RCC 7860 (cell line): ENCODE results near the gene SOX12.
A peak's percentile ranks its signal among the peaks of the same experiment; 100 is the strongest.

ENCODE experiments used
- DNase-seq: peaks from one replicate; pipeline ENCODE4 v3.0.0-alpha.2; 2015; ENCODE audit warnings: low spot score
- FAIRE-seq: peaks from 2 replicates; lab custom pipeline; 2012; peaks lifted over from hg19 to GRCh38; lab: Jason Lieb, UNC

SOX12 gene

DNA sequence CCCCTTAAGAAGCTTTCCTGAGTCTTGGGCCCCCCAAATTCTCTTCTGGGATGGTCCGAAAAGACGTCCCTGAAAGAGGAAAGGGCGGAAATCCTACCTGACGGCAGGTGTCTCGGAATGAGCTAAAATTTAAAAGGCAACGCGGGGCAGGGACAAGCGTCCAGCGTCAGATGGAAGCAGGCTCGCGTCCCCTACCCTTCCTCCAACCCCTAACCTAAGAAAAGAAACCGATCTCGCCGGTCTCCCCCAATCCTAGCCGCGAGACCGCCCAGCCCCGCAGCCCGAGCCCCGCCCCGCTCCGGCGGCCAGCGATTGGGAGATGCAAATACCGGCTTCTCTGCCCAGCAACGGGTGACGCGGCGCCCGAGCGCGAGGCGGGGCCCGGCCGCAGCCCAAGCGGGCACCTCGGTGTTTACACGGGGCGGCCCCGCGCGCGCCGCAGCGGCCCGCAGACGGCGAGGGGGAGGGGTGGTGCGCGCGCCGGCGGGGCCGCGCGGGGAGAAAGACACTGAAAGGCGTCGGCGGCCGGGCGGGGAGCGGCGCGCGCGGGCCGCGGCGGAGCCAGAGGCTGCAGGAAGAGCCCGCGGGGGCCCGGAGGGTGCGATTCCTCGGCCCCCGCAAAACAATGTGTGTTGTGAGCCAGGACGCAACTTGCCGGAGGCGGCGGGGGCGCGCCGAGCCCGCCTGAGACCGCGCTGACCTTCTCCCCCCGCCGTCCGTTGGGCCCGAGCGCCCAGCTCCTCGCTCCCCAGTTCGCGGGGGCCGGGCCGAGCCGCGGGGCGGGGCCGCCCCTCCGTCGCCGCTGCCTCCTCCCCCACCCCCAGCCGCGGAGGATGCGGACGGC lies at the start of gene SOX12:
TSS of gene SOX12 (plus strand) at position 508 of the 844 bp plus-strand sequence. CDS start 373 bp downstream, outside the sequence.
- FAIRE-seq (no peak), DNase-seq (peak; percentile 80)

DNA sequence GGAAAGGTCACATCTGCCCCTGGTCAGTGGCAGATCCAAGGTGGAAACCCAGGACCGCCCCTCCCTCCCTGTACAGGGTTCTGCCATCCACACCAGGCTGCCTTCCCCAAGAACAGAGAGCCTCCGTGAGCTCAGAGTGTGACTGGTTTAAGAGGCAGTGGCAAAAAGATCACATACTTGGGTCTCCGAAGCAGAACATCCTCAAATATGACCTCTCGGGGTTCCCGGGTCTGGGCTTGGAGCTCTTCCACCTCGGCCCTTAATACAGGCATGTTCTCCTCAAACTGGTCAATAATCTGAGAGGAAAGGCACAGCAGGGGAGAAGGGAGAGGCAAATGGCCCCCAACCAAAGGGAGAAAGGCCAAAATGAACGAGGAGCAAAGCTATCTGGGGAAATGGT lies 49.6 kb upstream of the SOX12 start:
- DNase-seq, result no peak
- FAIRE-seq, result no peak

DNA sequence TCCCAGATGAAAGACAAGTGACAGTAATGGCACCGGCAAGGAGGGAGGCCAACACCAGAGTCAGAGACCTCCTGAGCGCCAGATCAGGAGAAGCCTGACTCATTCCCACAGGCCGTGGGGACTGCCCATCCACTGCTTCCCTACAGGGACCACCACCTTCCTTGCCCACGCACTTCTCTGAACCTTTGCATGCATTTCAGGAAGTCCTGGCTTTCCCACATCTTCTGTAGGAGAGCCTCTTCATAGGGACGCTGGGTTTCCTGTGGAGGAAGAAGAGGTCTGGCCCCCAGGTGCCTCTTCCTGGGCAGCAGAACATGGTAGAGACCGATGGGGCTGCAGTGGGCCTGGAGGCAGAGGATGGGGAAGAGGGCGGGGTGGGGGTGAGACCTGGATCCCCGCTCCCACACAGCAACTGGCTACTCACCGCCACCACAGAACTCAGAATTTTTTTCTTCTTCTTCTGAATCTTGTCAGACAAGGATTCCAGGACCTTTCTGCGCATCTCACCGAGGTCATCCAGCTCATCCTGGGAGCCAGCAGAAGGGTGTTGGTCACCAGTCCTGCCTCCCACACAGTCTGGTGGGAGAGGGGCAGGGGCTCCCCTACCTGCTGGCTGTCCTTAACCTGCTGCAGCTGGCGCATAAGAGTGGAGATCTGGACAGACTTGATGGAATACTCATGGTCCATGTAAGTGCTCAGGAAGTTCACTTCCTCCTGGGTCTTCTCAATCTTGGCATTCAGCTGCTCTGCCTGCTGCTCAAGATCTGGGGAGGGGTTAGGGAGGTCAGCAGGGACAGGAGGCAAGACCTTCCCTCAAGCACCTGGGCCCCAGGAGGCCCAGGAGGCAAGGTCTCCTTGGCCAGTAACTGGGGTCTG lies 48.5 kb upstream of the SOX12 start:
- DNase-seq (no peak), FAIRE-seq (no peak)

DNA sequence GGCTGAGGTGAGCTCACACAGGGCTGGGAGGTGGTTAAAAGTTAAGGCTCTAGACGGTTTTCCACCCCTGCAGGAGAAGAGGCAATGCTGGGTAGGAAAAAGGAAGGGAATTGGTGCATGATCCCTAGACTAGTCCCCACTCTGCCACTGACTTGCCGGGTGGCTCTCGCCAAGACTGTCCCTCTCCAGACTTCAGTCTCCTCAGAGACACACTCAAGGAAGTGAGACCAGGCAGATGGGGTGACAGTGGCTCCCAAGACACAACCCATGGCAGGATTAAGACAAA lies 47.9 kb upstream of the SOX12 start:
- DNase-seq, result no peak
- no peak for FAIRE-seq

DNA sequence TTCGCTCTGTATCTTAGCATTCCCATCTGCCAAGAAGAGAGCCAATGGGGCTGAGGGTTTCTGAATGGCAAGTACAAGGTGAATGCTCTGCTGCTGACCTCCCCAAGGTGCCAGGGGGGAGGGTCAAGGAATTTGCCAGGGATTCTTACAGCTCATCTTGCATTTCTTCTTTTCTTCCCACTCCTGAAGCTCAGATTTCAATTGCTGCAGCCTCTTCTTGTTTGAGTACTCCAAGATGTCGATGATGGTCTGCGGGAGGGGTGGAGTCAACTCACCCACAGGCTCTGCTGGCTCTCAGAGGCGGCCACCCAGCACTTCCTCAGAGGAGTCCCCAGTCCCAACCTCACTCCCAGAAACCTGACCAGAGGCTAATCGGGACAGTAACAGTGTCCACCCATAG lies 47.2 kb upstream of the SOX12 start:
- DNase-seq, result no peak
- FAIRE-seq, result no peak

DNA sequence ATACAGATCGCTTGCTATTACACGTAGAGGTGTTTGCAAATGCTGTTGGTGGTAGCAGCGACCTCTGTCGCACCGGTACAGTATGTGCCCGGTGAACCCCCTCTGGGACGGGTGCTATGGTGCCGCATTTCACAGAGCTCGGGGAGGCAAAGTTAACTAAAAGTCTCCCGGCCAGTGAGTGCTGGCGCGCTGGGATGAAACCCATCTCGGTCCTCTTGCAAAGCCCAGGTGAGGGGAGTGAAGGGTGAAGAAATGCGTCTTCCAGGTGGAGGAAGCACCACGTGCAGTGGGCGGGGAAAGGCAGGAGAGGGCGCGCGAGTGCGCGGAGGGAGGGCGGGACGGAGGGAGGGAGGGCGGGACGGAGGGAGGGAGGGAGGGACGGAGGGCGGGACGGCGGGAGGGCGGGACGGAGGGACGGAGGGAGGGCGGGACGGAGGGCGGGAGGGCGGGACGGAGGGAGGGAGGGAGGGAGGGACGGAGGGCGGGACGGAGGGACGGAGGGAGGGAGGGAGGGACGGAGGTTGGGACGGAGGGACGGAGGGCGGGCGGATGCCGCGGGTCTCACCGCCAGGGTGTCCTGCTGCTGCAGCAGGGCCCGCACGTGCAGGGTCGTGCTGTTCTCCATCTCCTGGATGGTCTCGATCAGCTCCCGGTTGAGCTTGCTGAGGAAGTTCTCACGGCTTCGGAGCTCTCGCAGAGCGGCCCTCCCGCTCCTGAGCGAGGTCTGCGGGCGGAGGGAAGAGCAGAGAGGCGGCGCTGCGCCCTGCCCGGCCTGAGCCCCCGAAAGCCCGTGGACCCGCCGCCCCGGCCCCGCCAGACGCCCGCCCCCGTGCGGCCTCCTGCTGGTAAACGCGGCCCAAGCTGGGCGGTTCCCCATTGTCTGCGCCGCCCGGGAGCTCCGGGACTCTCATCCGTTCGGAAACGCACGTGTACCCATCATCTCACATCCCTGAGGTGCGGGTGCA lies 46.5 kb upstream of the SOX12 start:
- DNase-seq (no peak), FAIRE-seq (no peak)

DNA sequence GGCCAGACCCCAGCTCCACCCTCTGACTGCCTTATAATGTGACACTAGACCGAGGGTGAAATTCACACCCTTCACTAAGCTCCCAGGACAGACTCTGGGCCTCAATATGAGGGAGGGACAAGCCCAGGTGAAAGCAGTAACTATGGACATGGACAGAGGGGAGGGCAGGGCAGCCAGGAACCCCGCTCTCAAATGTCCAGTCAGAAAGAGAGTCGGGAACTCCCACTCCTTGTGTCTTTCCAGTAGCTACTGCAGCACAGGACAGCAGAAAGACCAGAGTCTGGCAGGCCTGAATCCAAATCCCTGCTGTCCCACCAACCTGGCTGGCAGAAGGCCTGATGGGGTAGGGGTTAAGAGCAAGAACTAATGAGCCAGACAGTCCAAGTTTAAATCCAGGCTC lies 41.2 kb upstream of the SOX12 start:
- FAIRE-seq (no peak), DNase-seq (no peak)

DNA sequence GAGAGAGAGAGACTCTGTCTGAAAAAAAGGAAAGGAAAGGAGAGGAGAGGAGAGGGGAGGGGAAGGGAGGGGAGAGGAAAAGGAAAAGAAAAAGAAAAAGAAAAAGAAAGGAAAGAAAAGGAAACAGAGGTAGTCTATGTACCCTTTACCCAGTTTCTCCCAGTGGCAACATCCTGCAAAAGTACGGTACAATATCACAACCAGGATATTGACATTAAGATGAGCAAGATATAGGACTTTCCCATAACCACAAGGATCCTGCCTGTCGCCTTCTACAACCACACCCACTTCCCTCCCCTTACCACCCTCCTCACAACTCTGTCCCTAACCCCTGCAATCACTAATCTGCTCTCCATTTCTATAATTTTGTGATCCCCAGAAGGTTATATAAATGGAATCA lies 38.8 kb upstream of the SOX12 start:
- DNase-seq, result no peak
- no peak for FAIRE-seq

DNA sequence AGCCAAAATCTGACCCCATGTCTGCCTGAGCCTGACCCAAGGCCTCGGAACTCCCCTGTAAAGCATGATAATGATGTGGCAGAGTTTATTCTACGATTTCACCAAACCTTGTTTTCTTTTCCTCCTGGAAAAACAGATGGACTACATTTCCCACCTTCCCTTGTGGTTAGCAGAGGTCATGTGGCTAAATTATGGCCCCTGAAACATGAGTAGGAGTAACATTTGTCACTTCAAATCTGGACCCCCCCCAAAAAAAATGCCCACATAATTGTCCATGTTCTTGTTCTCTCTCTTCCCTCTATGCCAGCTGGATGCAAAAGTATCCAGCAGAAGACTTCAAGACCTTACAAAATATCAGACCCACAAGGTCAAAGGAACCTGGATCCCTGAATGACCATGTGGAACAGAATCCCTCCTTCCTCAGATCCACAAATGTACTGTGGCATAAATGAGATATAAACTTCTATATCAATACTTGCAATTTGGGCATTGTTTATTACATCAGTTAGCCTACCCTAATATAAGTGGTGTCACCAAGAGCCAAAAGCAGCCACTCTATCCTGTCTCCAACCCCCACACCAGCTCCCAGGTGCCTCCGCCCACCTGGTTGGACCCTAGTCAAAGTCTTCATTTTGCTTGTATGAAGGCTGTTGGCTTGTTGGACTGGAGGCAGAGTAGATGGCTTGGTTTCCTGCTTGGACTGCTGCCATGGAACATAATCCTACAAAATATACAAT lies 36.2 kb upstream of the SOX12 start:
- DNase-seq, result no peak
- no peak for FAIRE-seq

DNA sequence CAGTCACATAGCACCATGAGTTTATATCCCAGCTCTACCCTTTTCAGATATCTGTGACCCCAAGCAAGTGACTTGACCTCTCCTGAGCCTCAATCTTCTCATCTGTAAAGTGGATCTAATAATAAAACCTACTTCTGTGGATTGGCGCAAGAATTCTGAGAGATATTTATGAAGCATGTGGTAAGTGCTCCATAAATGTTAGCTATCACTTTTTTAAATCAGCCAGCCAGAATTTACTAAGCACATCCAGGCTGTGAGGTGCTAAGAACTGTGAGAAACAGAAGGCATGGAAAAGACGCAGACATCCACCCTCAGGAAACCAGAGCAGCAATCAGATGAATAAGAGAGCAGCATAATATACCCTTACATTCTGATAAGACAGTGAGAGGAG lies 35.7 kb upstream of the SOX12 start:
- FAIRE-seq, result no peak

DNA sequence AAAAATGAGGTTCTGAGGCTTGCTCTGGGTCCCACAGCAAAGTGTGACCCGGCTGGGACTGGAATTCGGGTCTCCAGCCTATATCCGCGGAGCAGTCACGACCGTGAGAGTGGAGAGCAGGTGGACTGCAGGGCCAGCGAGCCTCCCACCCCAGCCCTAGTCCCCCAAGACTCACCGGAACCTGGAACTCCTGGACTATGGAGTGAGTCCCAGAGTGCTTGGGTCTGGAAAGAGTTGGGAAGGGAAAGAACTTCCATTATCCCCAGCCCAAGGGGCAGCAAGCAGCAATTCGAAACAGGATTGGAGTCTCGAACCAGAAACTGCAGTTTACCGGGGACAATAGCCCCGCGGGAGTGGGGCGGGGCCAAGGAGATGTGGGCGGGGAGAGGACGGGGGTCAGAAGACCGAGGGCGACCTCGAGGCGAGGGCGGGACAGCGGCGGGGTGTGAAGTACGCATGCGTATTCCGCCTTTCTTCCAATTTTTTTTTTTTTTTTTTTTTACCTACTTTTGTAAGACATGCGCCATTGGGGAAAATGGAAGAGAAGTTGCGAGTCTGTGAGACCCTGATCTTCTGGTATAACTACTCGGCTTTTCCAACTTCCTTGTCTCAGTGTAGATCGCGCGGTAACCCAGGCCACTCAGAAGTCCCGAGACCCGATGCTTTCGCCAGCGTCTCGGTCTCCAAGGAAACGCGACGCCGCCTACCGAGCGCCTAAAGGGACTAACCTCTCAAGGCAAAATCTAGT lies 35.1 kb upstream of the SOX12 start, which contains the start of gene C20orf96:
TSS of gene C20orf96 (minus strand) at position 667 of the 748 bp plus-strand sequence. CDS start at position 527, 140 bp downstream.
- peak; percentile 71 for DNase-seq
- peak; percentile 52 for FAIRE-seq

More for the DNA sequence above, 35.7 kb upstream of the SOX12 start:
- no peak for DNase-seq

DNA sequence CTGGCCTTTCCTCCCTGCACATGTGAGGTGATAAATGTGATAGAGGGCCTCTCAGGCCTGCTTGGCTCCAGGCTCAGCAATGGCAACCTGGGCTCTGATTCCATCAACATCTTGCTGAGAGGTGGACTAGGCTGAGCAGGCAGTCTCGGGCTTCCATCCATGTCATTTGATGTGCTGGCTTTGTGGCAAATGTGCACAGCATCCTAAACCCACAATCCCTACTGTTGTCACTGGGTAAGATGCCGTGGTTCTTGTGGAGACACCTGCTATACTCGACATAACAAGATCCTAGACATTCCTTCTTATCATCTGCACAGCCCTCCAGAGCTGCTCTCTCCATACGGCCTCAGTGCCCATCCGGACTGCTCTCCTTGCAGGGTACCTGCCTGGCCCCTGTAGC lies 30.8 kb upstream of the SOX12 start:
- no peak for DNase-seq
- FAIRE-seq, result no peak

DNA sequence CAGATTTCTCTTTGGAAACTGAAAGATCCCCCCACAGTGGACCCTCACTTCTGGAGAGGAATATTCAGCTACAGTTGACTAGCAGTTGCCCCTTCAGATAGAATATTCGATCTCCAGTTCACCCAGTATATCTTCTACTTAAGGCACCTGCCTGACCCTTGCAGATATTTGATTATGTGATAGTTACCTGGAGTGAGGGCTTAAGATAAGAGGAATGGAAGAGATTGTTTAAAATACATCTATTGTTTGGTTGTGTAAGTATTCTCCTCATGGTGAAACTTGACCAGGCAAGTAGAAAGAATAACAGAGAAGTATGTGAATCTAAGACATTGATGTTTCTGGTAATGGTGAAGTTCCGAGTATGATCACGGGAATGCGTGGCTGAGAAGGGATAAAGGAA lies 29.5 kb upstream of the SOX12 start:
- DNase-seq (no peak), FAIRE-seq (no peak)

DNA sequence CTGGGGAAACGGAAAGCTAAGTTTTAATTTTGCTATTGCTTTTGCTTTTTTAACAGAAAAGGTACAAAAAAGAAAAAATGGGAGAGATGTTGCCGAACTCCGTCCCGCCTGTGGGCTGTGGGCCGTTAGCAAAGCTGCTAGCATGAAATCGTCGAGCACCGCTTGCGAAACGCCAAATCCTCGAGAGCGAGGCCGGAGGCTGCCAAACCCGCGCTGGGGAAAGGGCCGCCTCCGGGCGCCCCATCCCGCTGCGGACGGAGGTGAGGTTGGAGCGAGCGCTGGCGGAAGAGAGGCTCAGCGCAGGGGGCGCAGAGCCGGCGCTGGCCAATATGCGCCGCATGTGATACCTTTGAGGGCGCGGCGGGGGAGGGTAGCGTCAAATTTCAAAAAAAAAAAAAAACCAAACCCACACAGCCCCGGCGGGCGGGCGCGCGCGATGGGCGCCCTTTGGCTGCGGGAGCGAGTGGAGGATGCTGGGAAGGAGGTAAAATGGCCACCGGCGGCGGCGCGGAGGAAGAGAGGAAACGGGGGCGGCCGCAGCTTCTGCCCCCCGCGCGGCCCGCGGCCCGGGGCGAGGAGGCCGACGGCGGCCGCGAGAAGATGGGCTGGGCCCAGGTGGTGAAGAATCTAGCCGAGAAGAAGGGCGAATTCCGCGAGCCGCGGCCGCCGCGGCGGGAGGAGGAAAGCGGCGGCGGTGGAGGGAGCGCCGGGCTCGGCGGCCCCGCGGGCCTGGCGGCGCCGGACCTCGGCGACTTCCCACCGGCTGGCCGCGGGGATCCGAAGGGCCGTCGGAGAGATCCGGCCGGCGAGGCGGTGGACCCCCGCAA lies 28.0 kb upstream of the SOX12 start, which contains the start of gene ZCCHC3:
TSS of gene ZCCHC3 (plus strand) at position 473 of the 827 bp plus-strand sequence. CDS start at position 490, 17 bp downstream.
- peak; percentile 57 for DNase-seq
- no peak for FAIRE-seq

DNA sequence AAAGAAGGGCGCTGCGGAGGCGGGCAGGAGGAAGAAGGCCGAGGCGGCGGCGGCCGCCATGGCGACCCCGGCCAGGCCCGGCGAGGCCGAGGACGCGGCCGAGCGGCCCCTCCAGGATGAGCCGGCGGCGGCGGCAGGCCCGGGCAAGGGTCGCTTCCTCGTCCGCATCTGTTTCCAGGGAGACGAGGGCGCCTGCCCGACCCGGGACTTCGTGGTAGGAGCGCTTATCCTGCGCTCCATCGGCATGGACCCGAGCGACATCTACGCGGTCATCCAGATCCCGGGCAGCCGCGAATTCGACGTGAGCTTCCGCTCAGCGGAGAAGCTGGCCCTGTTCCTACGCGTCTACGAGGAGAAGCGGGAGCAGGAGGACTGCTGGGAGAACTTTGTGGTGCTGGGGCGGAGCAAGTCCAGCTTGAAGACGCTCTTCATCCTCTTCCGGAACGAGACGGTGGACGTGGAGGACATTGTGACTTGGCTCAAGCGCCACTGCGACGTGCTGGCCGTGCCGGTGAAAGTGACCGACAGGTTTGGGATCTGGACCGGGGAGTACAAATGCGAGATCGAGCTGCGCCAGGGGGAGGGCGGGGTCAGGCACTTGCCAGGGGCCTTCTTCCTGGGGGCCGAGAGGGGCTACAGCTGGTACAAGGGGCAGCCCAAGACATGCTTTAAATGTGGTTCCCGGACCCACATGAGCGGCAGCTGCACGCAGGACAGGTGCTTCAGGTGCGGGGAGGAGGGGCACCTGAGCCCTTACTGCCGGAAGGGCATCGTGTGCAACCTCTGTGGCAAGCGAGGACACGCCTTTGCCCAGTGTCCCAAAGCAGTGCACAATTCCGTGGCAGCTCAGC lies 27.2 kb upstream of the SOX12 start:
- DNase-seq (peak; percentile 38), FAIRE-seq (no peak)

DNA sequence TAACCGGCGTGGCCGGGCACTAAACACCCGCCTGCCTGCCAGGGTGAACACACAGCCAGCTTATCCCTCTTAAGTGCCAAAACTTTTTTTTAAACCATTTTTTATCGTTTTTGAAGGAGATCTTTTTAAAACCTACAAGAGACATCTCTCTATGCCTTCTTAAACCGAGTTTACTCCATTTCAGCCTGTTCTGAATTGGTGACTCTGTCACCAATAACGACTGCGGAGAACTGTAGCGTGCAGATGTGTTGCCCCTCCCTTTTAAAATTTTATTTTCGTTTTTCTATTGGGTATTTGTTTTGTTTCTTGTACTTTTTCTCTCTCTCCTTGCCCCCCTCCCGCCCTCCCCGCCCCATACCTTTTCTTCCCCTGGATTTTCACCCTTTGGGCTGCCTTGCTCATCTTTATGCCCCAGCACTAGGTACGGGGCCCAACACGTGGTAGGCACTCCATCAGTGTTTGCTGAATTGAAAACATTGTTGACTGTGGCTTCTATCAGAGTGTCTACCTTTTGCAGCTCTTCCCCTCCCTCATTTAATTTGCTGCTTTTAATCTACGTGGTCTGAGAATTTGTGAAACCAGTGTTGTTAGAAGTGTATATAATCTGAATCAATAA lies 26.5 kb upstream of the SOX12 start:
- DNase-seq (no peak), FAIRE-seq (no peak)

DNA sequence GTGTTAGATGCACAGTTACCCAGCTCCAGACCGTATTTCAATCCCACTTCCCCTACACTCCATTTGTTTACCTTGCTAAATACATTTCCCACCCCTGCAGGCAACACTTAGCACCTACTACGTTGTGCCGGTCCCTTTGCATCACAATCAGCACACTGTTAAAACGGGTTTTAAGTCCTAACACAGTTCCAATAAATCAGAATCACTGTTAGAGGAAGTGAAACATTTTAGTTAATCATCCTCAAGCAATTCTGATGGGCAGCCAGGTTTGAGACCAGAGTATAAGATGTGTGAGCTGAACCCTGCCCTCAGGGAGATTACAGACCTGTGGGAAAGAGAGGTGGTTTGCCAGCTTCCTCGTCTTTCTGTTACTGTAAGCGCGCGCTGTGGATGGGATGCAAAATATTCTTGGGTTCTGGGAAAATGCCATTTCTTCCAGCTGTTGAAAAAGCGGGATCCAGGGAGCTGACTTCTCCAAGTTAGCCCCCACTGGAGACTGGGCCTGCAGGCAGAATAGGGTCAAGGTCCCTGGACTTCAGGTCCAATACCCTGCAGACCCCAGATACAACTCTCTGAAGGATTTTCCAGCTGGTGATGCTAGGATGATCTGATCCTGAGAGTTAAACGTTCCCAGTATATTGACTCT lies 24.9 kb upstream of the SOX12 start:
- FAIRE-seq, result no peak
- no peak for DNase-seq
